Measurements from ENCODE around the gene SLC25A21.
"Not testable (repeated sequence)": the region's sequence is repeated elsewhere in the genome, so short reads cannot be mapped to it uniquely, and the experiment has no call there.

SLC25A21 gene

GRCh38 chr14:36935976-36936678 is 236.3 kb downstream of the SLC25A21 start:
- no peak for DNase-seq

GRCh38 chr14:36934304-36934703 is 238.1 kb downstream of the SLC25A21 start:
- no peak for DNase-seq

- DNase-seq, result no peak
Observed at GRCh38 chr14:36931791-36932190, 240.6 kb downstream of the SLC25A21 start.

GRCh38 chr14:36928432-36928831 is 244.0 kb downstream of the SLC25A21 start:
- no peak for DNase-seq

GRCh38 chr14:36925094-36925493 is 247.3 kb downstream of the SLC25A21 start:
- no peak for DNase-seq

- no peak for DNase-seq
Observed at GRCh38 chr14:36916668-36917067, 255.7 kb downstream of the SLC25A21 start.

GRCh38 chr14:36915081-36915480 is 257.3 kb downstream of the SLC25A21 start:
- no peak for DNase-seq

GRCh38 chr14:36910578-36910977 is 261.8 kb downstream of the SLC25A21 start:
- no peak for DNase-seq

GRCh38 chr14:36905272-36905888 is 267.0 kb downstream of the SLC25A21 start:
- DNase-seq, result no peak

- no peak for DNase-seq
Observed at GRCh38 chr14:36901861-36902260, 270.5 kb downstream of the SLC25A21 start.

GRCh38 chr14:36900846-36901245 is 271.6 kb downstream of the SLC25A21 start:
- DNase-seq, result no peak

- not testable (repeated sequence) for DNase-seq
Observed at GRCh38 chr14:36896300-36896699, 276.1 kb downstream of the SLC25A21 start.

GRCh38 chr14:36884049-36884448 is 288.4 kb downstream of the SLC25A21 start:
- no peak for DNase-seq

- DNase-seq, result no peak
Observed at GRCh38 chr14:36880276-36880675, 292.1 kb downstream of the SLC25A21 start.

GRCh38 chr14:36879558-36879957 is 292.8 kb downstream of the SLC25A21 start:
- DNase-seq, result no peak

GRCh38 chr14:36874396-36875138 is 297.8 kb downstream of the SLC25A21 start:
- DNase-seq, result no peak

GRCh38 chr14:36870776-36871175 is 301.6 kb downstream of the SLC25A21 start:
- no peak for DNase-seq

- DNase-seq, result no peak
Observed at GRCh38 chr14:36869125-36869524, 303.3 kb downstream of the SLC25A21 start.

GRCh38 chr14:36866867-36867266 is 305.5 kb downstream of the SLC25A21 start:
- no peak for DNase-seq

GRCh38 chr14:36863271-36863670 is 309.1 kb downstream of the SLC25A21 start:
- DNase-seq, result no peak

- not testable (repeated sequence) for DNase-seq
Observed at GRCh38 chr14:36862237-36862636, 310.2 kb downstream of the SLC25A21 start.

GRCh38 chr14:36860831-36861230 is 311.6 kb downstream of the SLC25A21 start:
- DNase-seq, result no peak

GRCh38 chr14:36859119-36859518 is 313.3 kb downstream of the SLC25A21 start:
- no peak for DNase-seq

GRCh38 chr14:36857842-36858445 is 314.5 kb downstream of the SLC25A21 start:
- DNase-seq, result no peak
